Osteoblast (primary cell): ENCODE data around the gene CFAP410. TPM values are rescaled to one million over a fixed set of nuclear protein-coding genes. Genes with fewer than 3 reads are reported as not detected.
"Not testable (repeated sequence)": the region's sequence is repeated elsewhere in the genome, so short reads cannot be mapped to it uniquely, and the experiment has no call there.

Source experiments
- DNase-seq: peaks from one replicate; pipeline ENCODE4 v3.0.0; 2011; ENCODE audit warnings: low spot score, mixed read lengths; ENCODE audit not compliant: insufficient read length; ENCODE audit errors: missing footprints
- H2AFZ ChIP-seq: 2 replicates; pipeline ENCODE4 v1.6.0; 2011; ENCODE audit warnings: mild to moderate bottlenecking, low read length
- H3K27ac ChIP-seq: 2 replicates; pipeline ENCODE4 v1.5.1; 2011; ENCODE audit warnings: mild to moderate bottlenecking, low read depth, low read length, moderate library complexity
- H3K27me3 ChIP-seq: 2 replicates; pipeline ENCODE4 v1.6.0; 2012; ENCODE audit warnings: mild to moderate bottlenecking, control low read depth, inconsistent platforms, low read length, moderate library complexity; ENCODE audit not compliant: insufficient read depth
- H3K36me3 ChIP-seq: 2 replicates; pipeline ENCODE4 v1.5.1; 2011; ENCODE audit warnings: mild to moderate bottlenecking, low read length, control low read depth, moderate library complexity; ENCODE audit not compliant: insufficient read depth
- H3K4me1 ChIP-seq: 2 replicates; pipeline ENCODE4 v1.5.1; 2011; ENCODE audit warnings: mild to moderate bottlenecking, low read length, control low read depth, moderate library complexity; ENCODE audit not compliant: insufficient read depth
- H3K4me2 ChIP-seq: 2 replicates; pipeline ENCODE4 v1.6.0; 2011; ENCODE audit warnings: mild to moderate bottlenecking, low read length; ENCODE audit not compliant: insufficient read depth
- H3K4me3 ChIP-seq: fragments of 200-600 bp; sonication (generic); 3 replicates; pipeline ENCODE4 v1.5.1; 2012; ENCODE audit warnings: mild to moderate bottlenecking, low read length, inconsistent platforms; ENCODE audit not compliant: insufficient read depth
- H3K79me2 ChIP-seq: 2 replicates; pipeline ENCODE4 v1.6.0; 2012; ENCODE audit warnings: mild to moderate bottlenecking, low read length, control low read depth, inconsistent platforms; ENCODE audit not compliant: insufficient read depth
- H3K9me3 ChIP-seq: 2 replicates; pipeline ENCODE4 v1.5.1; 2011; ENCODE audit warnings: low read depth, low read length, control low read depth
- H4K20me1 ChIP-seq: 2 replicates; pipeline ENCODE4 v1.6.0; 2012; ENCODE audit warnings: mild to moderate bottlenecking, low read length, control low read depth; ENCODE audit not compliant: insufficient read depth
- CTCF ChIP-seq: IDR thresholded peaks from 2 replicates; pipeline ENCODE4 v1.5.1; 2011; ENCODE audit warnings: mild to moderate bottlenecking, low read depth, low read length, moderate library complexity; ENCODE audit errors: extremely low read depth
- total RNA-seq: library from RNA; depleted of rRNA; stranded (reverse); fragments of >200 nt; gene quantifications from 2 replicates; pipeline ENCODE4 v1.2.3, GENCODE V29; 2012

CFAP410 gene
- total RNA-seq, 1 donor = 14.5 TPM

GRCh38 chr21:44283948-44284347, 55.2 kb downstream of the CFAP410 start:
- no peak for DNase-seq
- no peaks in the 10 kb centered on the region for H3K36me3 ChIP-seq
- no peak overlapping the region for H3K4me3 ChIP-seq
- no peak overlapping the region for H3K27ac ChIP-seq
- no peak overlapping the region for H3K4me2 ChIP-seq
- TF ChIP-seq CTCF = no peak
- H3K27me3 ChIP-seq = no peaks in the 10 kb centered on the region
- H3K79me2 ChIP-seq = no peaks in the 10 kb centered on the region
- H2AFZ ChIP-seq = no peak overlapping the region
- H3K9me3 ChIP-seq = no peaks in the 10 kb centered on the region
- H4K20me1 ChIP-seq = no peaks in the 10 kb centered on the region
- peaks cover 3% of the 10 kb centered on the region for H3K4me1 ChIP-seq

- not testable (repeated sequence) for H3K4me3 ChIP-seq, H3K4me1 ChIP-seq, H3K79me2 ChIP-seq, H3K36me3 ChIP-seq, H4K20me1 ChIP-seq, H3K27ac ChIP-seq, H3K9me3 ChIP-seq, H3K4me2 ChIP-seq, H2AFZ ChIP-seq, H3K27me3 ChIP-seq, DNase-seq
Measured at GRCh38 chr21:44283211-44283785, 55.9 kb downstream of the CFAP410 start.

GRCh38 chr21:44282370-44282769, 56.8 kb downstream of the CFAP410 start:
- peaks cover 3% of the 10 kb centered on the region for H3K4me1 ChIP-seq
- no peak overlapping the region for H2AFZ ChIP-seq
- H3K4me3 ChIP-seq = no peak overlapping the region
- no peaks in the 10 kb centered on the region for H3K27me3 ChIP-seq
- no peaks in the 10 kb centered on the region for H4K20me1 ChIP-seq
- H3K79me2 ChIP-seq = no peaks in the 10 kb centered on the region
- no peak overlapping the region for H3K4me2 ChIP-seq
- H3K27ac ChIP-seq = no peak overlapping the region
- no peak for DNase-seq
- TF ChIP-seq CTCF = no peak
- no peaks in the 10 kb centered on the region for H3K36me3 ChIP-seq
- no peaks in the 10 kb centered on the region for H3K9me3 ChIP-seq

GRCh38 chr21:44281801-44282200, 57.4 kb downstream of the CFAP410 start:
- no peak overlapping the region for H3K4me3 ChIP-seq
- H2AFZ ChIP-seq = no peak overlapping the region
- no peaks in the 10 kb centered on the region for H4K20me1 ChIP-seq
- H3K36me3 ChIP-seq = no peaks in the 10 kb centered on the region
- H3K79me2 ChIP-seq = no peaks in the 10 kb centered on the region
- TF ChIP-seq CTCF = no peak
- no peak for DNase-seq
- H3K4me2 ChIP-seq = no peak overlapping the region
- no peak overlapping the region for H3K27ac ChIP-seq
- no peaks in the 10 kb centered on the region for H3K9me3 ChIP-seq
- no peaks in the 10 kb centered on the region for H3K27me3 ChIP-seq
- peaks cover 3% of the 10 kb centered on the region for H3K4me1 ChIP-seq
